Neural progenitor cell (in vitro differentiated cells): ENCODE measurements around the gene MORC4.

Source experiments
- EZH2 ChIP-seq: fragments of 200-600 bp; sonication (generic); IDR thresholded peaks from 2 replicates; pipeline ENCODE4 v1.6.1; 2017; ENCODE audit warnings: antibody characterized with exemption, mild to moderate bottlenecking, moderate library complexity
- TF ChIP-seq, protein P1 (sequence below): fragments of 200-600 bp; sonication (generic); IDR thresholded peaks from 2 replicates; pipeline ENCODE4 v1.5.1; 2017; ENCODE audit warnings: antibody characterized with exemption, mild to moderate bottlenecking

- no peak for TF ChIP-seq EZH2
- TF ChIP-seq, protein P1, sequence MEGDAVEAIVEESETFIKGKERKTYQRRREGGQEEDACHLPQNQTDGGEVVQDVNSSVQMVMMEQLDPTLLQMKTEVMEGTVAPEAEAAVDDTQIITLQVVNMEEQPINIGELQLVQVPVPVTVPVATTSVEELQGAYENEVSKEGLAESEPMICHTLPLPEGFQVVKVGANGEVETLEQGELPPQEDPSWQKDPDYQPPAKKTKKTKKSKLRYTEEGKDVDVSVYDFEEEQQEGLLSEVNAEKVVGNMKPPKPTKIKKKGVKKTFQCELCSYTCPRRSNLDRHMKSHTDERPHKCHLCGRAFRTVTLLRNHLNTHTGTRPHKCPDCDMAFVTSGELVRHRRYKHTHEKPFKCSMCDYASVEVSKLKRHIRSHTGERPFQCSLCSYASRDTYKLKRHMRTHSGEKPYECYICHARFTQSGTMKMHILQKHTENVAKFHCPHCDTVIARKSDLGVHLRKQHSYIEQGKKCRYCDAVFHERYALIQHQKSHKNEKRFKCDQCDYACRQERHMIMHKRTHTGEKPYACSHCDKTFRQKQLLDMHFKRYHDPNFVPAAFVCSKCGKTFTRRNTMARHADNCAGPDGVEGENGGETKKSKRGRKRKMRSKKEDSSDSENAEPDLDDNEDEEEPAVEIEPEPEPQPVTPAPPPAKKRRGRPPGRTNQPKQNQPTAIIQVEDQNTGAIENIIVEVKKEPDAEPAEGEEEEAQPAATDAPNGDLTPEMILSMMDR = no peak
Measured at GRCh38 chrX:106954041-106954440, 46.0 kb downstream of the MORC4 start.
